Epithelial cell of esophagus (primary cell): ENCODE measurements around the gene CEP20.

Source experiments
- DNase-seq: peaks from one replicate; pipeline ENCODE4 v3.0.0; 2010; ENCODE audit warnings: low read depth
- H3K4me3 ChIP-seq: 2 replicates; pipeline ENCODE4 v1.5.1; 2011; ENCODE audit warnings: mild to moderate bottlenecking, low read length, control low read depth
- TF ChIP-seq, protein P1 (sequence below): IDR thresholded peaks from 2 replicates; pipeline ENCODE4 v1.5.1; 2011; ENCODE audit warnings: low read depth, mild to moderate bottlenecking, low read length, control low read depth, inconsistent platforms; ENCODE audit not compliant: insufficient read depth; ENCODE audit errors: missing control alignments

CEP20 gene

DNA sequence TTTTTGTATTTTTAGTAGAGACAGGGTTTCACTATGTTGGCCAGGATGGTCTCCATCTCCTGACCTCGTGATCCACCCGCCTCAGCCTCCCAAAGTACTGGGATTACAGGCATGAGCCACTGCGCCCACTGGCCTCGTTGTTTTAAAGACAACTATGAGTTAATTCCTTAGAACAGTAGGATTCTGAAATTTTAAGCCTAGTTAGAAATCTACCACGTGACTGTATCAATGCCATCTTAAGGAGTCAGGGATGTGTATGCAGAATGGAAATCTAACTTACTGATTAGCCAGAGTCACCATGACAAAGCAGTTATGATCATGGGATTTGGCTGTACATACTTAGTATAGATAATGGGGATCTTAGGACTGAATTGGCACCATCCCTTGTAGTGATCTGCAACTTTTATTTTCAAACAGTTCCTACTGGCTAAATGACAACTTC is 2.8 kb downstream of the CEP20 start:
- H3K4me3 ChIP-seq, result no peak overlapping the region
- TF ChIP-seq, protein P1, sequence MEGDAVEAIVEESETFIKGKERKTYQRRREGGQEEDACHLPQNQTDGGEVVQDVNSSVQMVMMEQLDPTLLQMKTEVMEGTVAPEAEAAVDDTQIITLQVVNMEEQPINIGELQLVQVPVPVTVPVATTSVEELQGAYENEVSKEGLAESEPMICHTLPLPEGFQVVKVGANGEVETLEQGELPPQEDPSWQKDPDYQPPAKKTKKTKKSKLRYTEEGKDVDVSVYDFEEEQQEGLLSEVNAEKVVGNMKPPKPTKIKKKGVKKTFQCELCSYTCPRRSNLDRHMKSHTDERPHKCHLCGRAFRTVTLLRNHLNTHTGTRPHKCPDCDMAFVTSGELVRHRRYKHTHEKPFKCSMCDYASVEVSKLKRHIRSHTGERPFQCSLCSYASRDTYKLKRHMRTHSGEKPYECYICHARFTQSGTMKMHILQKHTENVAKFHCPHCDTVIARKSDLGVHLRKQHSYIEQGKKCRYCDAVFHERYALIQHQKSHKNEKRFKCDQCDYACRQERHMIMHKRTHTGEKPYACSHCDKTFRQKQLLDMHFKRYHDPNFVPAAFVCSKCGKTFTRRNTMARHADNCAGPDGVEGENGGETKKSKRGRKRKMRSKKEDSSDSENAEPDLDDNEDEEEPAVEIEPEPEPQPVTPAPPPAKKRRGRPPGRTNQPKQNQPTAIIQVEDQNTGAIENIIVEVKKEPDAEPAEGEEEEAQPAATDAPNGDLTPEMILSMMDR, result no peak
- DNase-seq, result no peak

GRCh38 chr16:15882563-15882962 is 5.8 kb downstream of the CEP20 start:
- TF ChIP-seq, protein P1, result no peak
- no peak overlapping the region for H3K4me3 ChIP-seq

DNA sequence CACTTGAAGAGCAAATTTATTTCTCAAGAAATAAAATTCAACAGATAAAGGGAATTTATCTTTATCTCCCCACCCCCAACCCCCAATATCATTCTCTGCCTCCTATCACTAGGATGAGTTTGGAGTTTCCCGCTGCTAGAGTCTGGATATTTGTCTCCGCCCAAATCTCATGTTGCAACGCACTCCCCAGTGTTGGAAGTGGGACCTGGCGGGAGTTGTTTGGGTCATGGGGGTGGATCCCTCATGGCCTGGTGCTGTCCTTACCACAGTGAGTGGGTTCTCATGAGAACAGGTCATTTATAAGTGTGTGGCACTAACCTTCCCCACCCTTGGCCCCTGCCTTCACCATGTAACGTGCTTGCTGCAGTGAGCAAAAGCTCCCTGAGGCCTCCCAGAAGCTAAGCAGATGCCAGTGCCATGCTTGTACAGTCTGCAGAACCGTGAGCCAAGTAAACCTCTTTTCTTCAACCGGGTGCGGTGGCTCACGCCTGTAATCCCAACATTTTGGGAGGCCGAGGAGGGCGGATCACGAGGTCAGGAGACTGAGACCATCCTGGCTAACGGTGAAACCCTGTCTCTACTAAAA is 6.5 kb downstream of the CEP20 start:
- H3K4me3 ChIP-seq, result no peak overlapping the region
- TF ChIP-seq, protein P1, result no peak
- DNase-seq, result no peak

More at GRCh38 chr16:15882563-15882962, 5.8 kb downstream of the CEP20 start:
- no peak for DNase-seq

DNA sequence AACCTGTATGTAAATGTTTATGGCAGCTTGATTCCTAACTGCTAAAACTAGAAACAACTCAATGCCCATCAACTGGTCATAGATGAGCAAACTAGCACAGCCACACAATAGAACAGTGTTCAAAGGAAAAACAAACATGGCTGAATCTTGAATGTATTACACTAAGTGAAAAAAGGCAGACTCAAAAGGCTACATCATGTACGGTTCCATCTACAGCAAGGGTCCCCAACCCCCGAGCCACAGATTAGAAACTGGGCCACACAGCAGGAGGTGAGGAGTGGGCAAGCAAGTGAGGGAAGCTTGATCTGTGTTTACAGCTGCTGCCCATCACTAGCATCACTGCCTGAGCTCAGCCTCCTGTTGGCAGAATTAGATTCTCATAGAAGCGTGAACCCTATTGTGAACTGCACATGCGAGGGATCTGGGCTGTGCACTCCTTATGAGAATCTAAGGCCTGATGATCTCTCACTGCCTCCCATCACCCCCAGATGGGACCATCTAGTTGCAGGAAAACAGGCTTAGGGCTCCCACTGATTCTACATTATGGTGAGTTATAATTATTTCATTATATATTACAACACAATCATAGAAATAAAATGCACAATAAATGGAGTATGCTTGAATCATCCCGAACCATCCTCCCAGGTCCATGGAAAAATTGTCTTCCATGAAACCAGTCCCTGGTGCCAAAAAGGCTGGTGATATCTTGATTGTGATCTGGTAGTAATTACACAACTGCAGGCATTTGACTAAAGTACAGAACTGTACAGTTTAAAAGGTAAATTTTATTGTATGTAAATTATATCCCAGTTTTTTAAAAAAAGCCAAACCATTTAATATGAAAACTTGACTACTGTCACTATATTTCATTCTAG is 7.7 kb downstream of the CEP20 start:
- no peak for DNase-seq
- TF ChIP-seq, protein P1, result no peak
- H3K4me3 ChIP-seq, result no peak overlapping the region

GRCh38 chr16:15879255-15879811 is 9.1 kb downstream of the CEP20 start:
- no peak overlapping the region for H3K4me3 ChIP-seq
- DNase-seq, result peak; percentile 95
- TF ChIP-seq, protein P1, result no peak

DNA sequence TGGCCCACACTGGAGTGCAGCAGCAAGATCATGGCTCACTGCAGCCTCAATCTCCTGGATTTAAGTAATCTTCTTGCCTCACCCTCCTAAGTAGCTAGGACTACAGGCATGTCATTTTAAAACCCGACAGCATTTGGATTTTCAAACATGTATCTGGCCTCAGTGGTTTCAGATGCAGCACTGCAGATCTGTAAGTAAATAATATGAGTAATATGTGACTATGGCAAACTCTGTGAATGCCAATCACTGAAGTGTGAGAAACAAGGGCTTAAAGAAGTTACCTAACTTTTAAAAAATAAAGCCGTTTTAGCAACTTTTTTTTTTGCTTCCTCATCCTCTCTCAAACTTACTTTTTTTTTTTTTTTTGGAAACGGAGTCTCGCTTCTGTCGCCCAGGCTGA is 11.9 kb downstream of the CEP20 start:
- DNase-seq, result no peak
- TF ChIP-seq, protein P1, result no peak
- H3K4me3 ChIP-seq, result no peak overlapping the region
